Neuronal stem cell (in vitro differentiated cells): ENCODE results near the gene PAFAH1B1.

Experiments used
- DNase-seq: peaks from one replicate; pipeline ENCODE4 v3.0.0-alpha.2; 2013; ENCODE audit warnings: low spot score
- H2AFZ ChIP-seq: one replicate; pipeline ENCODE4 v1.6.1; 2013; ENCODE audit warnings: mild to moderate bottlenecking, low read length, inconsistent platforms
- H2AK5ac ChIP-seq: 2 replicates; pipeline ENCODE4 v1.6.1; 2013; ENCODE audit warnings: low read depth, mild to moderate bottlenecking, inconsistent platforms, low read length, moderate library complexity, mixed read lengths
- H2BK120ac ChIP-seq: 2 replicates; pipeline ENCODE4 v1.6.1; 2013; ENCODE audit warnings: low read depth, mild to moderate bottlenecking, inconsistent platforms, low read length, moderate library complexity, mixed read lengths
- H2BK12ac ChIP-seq: one replicate; pipeline ENCODE4 v1.6.1; 2013; ENCODE audit warnings: low read length, inconsistent platforms
- H2BK15ac ChIP-seq: 2 replicates; pipeline ENCODE4 v1.6.1; 2013; ENCODE audit warnings: mild to moderate bottlenecking, low read length, inconsistent platforms, mixed read lengths
- H2BK5ac ChIP-seq: one replicate; pipeline ENCODE4 v1.6.1; 2013; ENCODE audit warnings: inconsistent platforms, mild to moderate bottlenecking, low read length, moderate library complexity
- H3K14ac ChIP-seq: one replicate; pipeline ENCODE4 v1.6.1; 2013; ENCODE audit warnings: low read length, inconsistent platforms
- H3K18ac ChIP-seq: 2 replicates; pipeline ENCODE4 v1.6.1; 2013; ENCODE audit warnings: low read length, inconsistent platforms
- H3K23ac ChIP-seq: 2 replicates; pipeline ENCODE4 v1.6.1; 2013; ENCODE audit warnings: low read depth, mild to moderate bottlenecking, mixed read lengths, low read length, inconsistent platforms; ENCODE audit not compliant: poor library complexity
- H3K27ac ChIP-seq: replicated peaks from 3 replicates; pipeline ENCODE4 v1.5.1; 2013; ENCODE audit warnings: low read length, inconsistent platforms
- H3K27me3 ChIP-seq, 3 experiments: 2 replicates each; pipeline ENCODE4 v1.6.1; 2013; ENCODE audit warnings: low read length in 3 of 3, mild to moderate bottlenecking in 2 of 3, inconsistent platforms in 1 of 3, low read depth in 1 of 3, mixed read lengths in 1 of 3, moderate library complexity in 1 of 3; ENCODE audit not compliant: control insufficient read depth in 3 of 3, insufficient read depth in 3 of 3
- H3K36me3 ChIP-seq, 2 donors: replicated peaks in 1 of 2; 2 replicates each; pipeline ENCODE4 v1.6.1; 2013; ENCODE audit warnings: low read length in 2 of 2; ENCODE audit not compliant: control insufficient read depth in 2 of 2, insufficient read depth in 2 of 2
- H3K4ac ChIP-seq: 2 replicates; pipeline ENCODE4 v1.6.1; 2013; ENCODE audit warnings: inconsistent platforms, mild to moderate bottlenecking, low read length, moderate library complexity
- H3K4me1 ChIP-seq, 2 donors: 1 replicate in 1 of 2; 2 replicates in 1 of 2; pipeline ENCODE4 v1.6.1; 2013; ENCODE audit warnings: low read length in 2 of 2, low read depth in 1 of 2; ENCODE audit not compliant: control insufficient read depth in 2 of 2, insufficient read depth in 1 of 2
- H3K4me2 ChIP-seq: one replicate; pipeline ENCODE4 v1.6.1; 2013; ENCODE audit warnings: mild to moderate bottlenecking, low read length, inconsistent platforms; ENCODE audit not compliant: insufficient read depth, poor library complexity, severe bottlenecking
- H3K4me3 ChIP-seq, 2 donors: 2 replicates each; pipeline ENCODE4 v1.5.1; 2013; ENCODE audit warnings: low read length in 2 of 2, mild to moderate bottlenecking in 2 of 2, inconsistent platforms in 1 of 2, moderate library complexity in 1 of 2
- H3K79me1 ChIP-seq: one replicate; pipeline ENCODE4 v1.6.1; 2013; ENCODE audit warnings: low read depth, mild to moderate bottlenecking, inconsistent platforms, low read length, moderate library complexity
- H3K9ac ChIP-seq: one replicate; pipeline ENCODE4 v1.6.1; 2013; ENCODE audit warnings: mild to moderate bottlenecking, low read depth, low read length, inconsistent platforms; ENCODE audit not compliant: poor library complexity
- H3K9me3 ChIP-seq, 2 donors: replicated peaks in 1 of 2; 2 replicates each; pipeline versions ENCODE3 to v1.6.1; 2013; ENCODE audit warnings: low read length in 2 of 2, mild to moderate bottlenecking in 2 of 2, inconsistent platforms in 1 of 2, low read depth in 1 of 2, mixed read lengths in 1 of 2, moderate library complexity in 1 of 2; ENCODE audit not compliant: control insufficient read depth in 2 of 2, insufficient read depth in 1 of 2
- H4K8ac ChIP-seq: one replicate; pipeline ENCODE4 v1.6.1; 2013; ENCODE audit warnings: low read depth, mild to moderate bottlenecking, inconsistent platforms, low read length, moderate library complexity
- H4K91ac ChIP-seq: one replicate; pipeline ENCODE4 v1.6.1; 2013; ENCODE audit warnings: low read length, low read depth, mild to moderate bottlenecking, inconsistent platforms; ENCODE audit not compliant: poor library complexity
- WGBS, 2 donors: extraction: QIAGEN DNeasy Blood & Tissue Kit; methylation state at CpG; one replicate each; pipeline ENCODE4 v1.1.7; 2013; ENCODE audit warnings: missing lambda C conversion rate in 2 of 2, mixed read lengths in 1 of 2; ENCODE audit not compliant: insufficient read length in 2 of 2, insufficient replicate concordance in 1 of 2; ENCODE audit errors: extremely low coverage in 2 of 2; 5-methylcytosine and 5-hydroxymethylcytosine counted together

Gene PAFAH1B1

DNA sequence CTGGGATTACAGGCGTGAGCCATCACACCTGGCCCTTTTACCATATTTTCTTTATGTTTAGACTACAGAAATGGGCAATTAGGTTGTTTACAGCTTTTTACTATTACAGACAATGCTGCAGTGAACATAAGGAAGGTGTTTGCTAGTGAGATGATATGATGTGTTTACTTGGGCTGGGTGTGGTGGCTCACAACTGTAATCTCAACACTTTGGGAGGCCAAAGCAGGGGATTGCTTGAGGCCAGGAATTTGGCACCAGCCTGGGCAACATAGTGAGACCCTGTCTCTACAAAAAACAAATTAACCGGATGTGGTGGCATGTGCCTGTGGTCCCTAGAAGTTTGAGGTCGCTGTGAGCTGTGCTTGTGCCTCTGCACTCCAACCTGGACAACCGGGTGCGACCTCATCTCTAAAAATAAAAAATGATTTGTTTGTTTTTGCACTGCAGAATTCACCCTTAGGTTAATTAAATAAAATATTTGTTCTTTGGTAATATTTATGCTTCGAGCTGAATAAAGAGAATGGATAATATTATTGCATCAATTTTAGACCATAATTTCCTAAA is 15.0 kb downstream of the PAFAH1B1 start:
- H2AK5ac ChIP-seq = no peak overlapping the region
- H3K79me1 ChIP-seq = peaks cover 5% of the 10 kb centered on the region
- no peak overlapping the region for H3K27ac ChIP-seq
- H2AFZ ChIP-seq = no peak overlapping the region
- H2BK120ac ChIP-seq = no peak overlapping the region
- DNase-seq = no peak
- H3K4ac ChIP-seq = no peak overlapping the region
- no peak overlapping the region for H3K9ac ChIP-seq
- no peaks in the 10 kb centered on the region for H3K27me3 ChIP-seq
- peaks cover 4 to 39% of the 10 kb centered on the region in 2 donors for H3K36me3 ChIP-seq
- no peak overlapping the region for H3K14ac ChIP-seq
- H3K23ac ChIP-seq = no peak overlapping the region
- H3K4me2 ChIP-seq = no peak overlapping the region
- no CpG with 5 or more reads among the region's 6 CpGs for WGBS, 2 donors
- no peaks in the 10 kb centered on the region for H3K4me1 ChIP-seq
- H2BK12ac ChIP-seq = no peak overlapping the region
- no peak overlapping the region for H4K8ac ChIP-seq
- H2BK5ac ChIP-seq = no peak overlapping the region
- H4K91ac ChIP-seq = no peak overlapping the region
- no peak overlapping the region for H2BK15ac ChIP-seq
- H3K9me3 ChIP-seq = no peaks in the 10 kb centered on the region
- H3K4me3 ChIP-seq = no peak overlapping the region
- H3K18ac ChIP-seq = no peak overlapping the region

DNA sequence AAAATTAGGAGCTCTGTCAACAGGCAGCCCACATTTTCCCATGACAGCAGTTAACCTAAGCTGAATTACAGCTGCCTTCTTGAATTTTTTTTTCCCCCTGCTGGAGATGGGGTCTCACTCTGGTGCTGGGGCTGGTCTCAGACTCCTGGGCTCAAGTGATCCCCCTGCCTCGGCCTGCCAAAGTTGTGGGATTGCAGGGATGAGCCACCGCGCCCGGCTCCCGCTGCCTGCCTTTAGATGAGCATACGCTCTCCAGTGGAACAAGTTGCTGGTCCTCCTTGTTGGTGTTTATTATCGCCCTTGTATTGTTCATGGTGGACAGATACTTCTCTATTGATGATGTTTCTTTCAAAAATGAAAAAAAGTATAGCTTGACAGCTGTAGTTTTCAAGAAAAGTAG is 15.6 kb downstream of the PAFAH1B1 start:
- Histone ChIP-seq H2BK15ac (no peak overlapping the region), H3K9ac (no peak overlapping the region), H3K4me2 (no peak overlapping the region), H2BK5ac (no peak overlapping the region), H3K18ac (no peak overlapping the region), H2AK5ac (no peak overlapping the region), H3K79me1 (peaks cover 10% of the 10 kb centered on the region), H2AFZ (no peak overlapping the region), H3K4ac (no peak overlapping the region), H4K91ac (no peak overlapping the region), H3K27ac (no peak overlapping the region), H2BK12ac (no peak overlapping the region), H3K27me3 (no peaks in the 10 kb centered on the region), H3K4me1 (no peaks in the 10 kb centered on the region), H3K23ac (no peak overlapping the region), H3K14ac (no peak overlapping the region), H4K8ac (no peak overlapping the region), H3K36me3 (peaks cover 5 to 41% of the 10 kb centered on the region in 2 donors), H3K9me3 (no peaks in the 10 kb centered on the region), H3K4me3 (no peak overlapping the region), H2BK120ac (no peak overlapping the region)
- no CpG with 5 or more reads among the region's 7 CpGs for WGBS, 2 donors
- DNase-seq = no peak

DNA sequence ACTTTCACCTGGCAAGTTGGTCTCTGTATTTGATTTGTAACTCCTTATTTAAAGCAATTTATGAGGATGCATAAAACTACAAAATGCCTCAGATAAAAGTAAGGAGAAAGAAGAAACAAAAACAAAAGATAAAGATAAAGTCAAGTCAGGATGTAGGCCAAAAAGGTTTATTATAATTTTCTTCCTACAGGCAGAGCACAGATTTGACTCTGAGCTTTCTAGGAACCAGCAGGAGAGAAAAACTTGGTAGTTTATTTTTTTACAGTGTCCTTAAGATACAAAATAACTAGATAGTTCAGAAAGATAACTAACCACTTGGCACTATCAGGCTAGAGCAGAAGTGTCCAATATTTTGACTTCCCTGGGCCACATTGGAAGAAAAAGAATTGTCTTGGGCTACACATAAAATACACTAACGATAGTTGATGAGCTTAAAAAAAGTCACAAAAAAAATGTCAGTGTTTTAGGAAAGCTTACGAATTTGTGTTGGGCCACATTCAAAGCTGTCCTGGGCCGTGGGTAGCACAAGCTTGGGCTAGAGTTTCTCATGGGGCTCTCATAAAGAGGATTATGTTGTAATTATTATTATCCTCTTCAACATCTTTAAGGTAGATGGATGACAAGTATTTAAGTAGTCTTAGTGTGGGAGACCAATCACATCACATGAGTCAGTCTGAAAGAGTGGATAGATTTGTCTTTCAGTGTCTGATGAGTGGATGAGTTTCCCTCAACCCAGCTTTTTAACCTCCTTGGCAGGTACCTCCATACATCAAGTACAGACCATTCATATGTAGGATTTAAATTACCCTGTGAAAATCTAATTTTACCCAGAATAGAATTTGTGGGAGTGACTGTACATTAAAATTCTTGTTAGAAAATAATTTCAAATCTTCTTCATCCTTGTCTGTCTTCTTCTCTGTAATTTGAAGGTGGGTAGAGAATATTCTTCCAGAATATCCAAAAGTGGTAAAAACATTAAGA is 17.0 kb downstream of the PAFAH1B1 start:
- H3K27ac ChIP-seq = peak overlapping the region; percentile 14
- H2BK120ac ChIP-seq = no peak overlapping the region
- H3K23ac ChIP-seq = no peak overlapping the region
- peaks cover 12% of the 10 kb centered on the region for H3K79me1 ChIP-seq
- H4K8ac ChIP-seq = no peak overlapping the region
- no peak overlapping the region for H2BK12ac ChIP-seq
- H2BK5ac ChIP-seq = no peak overlapping the region
- no peak overlapping the region for H2BK15ac ChIP-seq
- H3K18ac ChIP-seq = no peak overlapping the region
- no peak overlapping the region for H3K4ac ChIP-seq
- no peak overlapping the region for H3K4me2 ChIP-seq
- H3K4me3 ChIP-seq = no peak overlapping the region
- H3K14ac ChIP-seq = no peak overlapping the region
- no peaks in the 10 kb centered on the region for H3K9me3 ChIP-seq
- no peaks in the 10 kb centered on the region for H3K4me1 ChIP-seq
- no peaks in the 10 kb centered on the region for H3K27me3 ChIP-seq
- no peak overlapping the region for H3K9ac ChIP-seq
- no peak overlapping the region for H4K91ac ChIP-seq
- H2AFZ ChIP-seq = no peak overlapping the region
- no peak overlapping the region for H2AK5ac ChIP-seq
- DNase-seq = no peak
- peaks cover 6 to 41% of the 10 kb centered on the region in 2 donors for H3K36me3 ChIP-seq
- WGBS, 2 donors = no CpG with 5 or more reads among the region's 3 CpGs

DNA sequence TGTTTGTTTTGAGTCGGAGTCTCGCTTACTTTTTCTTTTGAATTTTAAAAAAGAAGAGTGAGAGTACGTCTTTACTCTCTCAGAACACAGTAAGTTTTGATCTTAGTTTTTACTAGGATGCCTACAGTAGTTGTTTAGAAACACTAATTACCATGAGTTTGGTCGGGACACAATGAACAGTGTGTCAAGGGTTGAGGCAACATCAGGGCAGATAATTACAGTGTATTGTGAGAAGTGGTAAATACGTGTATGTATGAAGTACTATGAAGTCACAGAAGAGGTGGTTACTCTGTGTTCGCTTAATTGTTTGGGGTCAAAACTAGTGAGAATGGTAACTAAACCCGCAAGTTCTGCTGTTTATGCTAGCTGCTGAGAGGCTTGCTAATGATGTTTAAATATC is 18.2 kb downstream of the PAFAH1B1 start:
- Histone ChIP-seq H3K23ac (no peak overlapping the region), H3K4me1 (no peaks in the 10 kb centered on the region), H3K14ac (no peak overlapping the region), H3K27me3 (no peaks in the 10 kb centered on the region), H3K4me2 (no peak overlapping the region), H3K9me3 (no peaks in the 10 kb centered on the region), H3K27ac (no peak overlapping the region), H4K8ac (no peak overlapping the region), H2BK5ac (no peak overlapping the region), H3K79me1 (peaks cover 14% of the 10 kb centered on the region), H3K36me3 (peaks cover 6 to 43% of the 10 kb centered on the region in 2 donors), H2BK12ac (no peak overlapping the region), H3K18ac (no peak overlapping the region), H2BK120ac (no peak overlapping the region), H2AK5ac (no peak overlapping the region), H3K9ac (no peak overlapping the region), H3K4me3 (no peak overlapping the region), H2AFZ (no peak overlapping the region), H2BK15ac (no peak overlapping the region), H4K91ac (no peak overlapping the region), H3K4ac (no peak overlapping the region)
- no CpG with 5 or more reads among the region's 7 CpGs for WGBS, 2 donors
- no peak for DNase-seq
